Ramos (cell line): ENCODE results near the gene STAC.

Experiments
- in situ Hi-C: fragments of 300-500 bp; cut with MboI; formaldehyde crosslinking; loops from one replicate; pipeline ENCODE4 v1.14.3; 2022; ENCODE audit warnings: low sequenced_read_pairs; ENCODE audit not compliant: unreplicated experiment

Gene STAC

GRCh38 chr3:36380221-36381031 is at the start of gene STAC:
Gene STAC, plus strand, starts transcription at chr3:36380504. Its CDS starts 140 bp downstream, at chr3:36380644.
- in situ Hi-C loops = no loop called here

GRCh38 chr3:36332139-36332538 is 48.2 kb upstream of the STAC start:
- in situ Hi-C loops = no loop called here

GRCh38 chr3:36362216-36362615 is 18.1 kb upstream of the STAC start:
- in situ Hi-C loops = no loop called here

GRCh38 chr3:36362973-36363372 is 17.3 kb upstream of the STAC start:
- in situ Hi-C loops = no loop called here

- in situ Hi-C loops = no loop called here
Observed at GRCh38 chr3:36364260-36364659, 16.0 kb upstream of the STAC start.

- in situ Hi-C loops = no loop called here
Observed at GRCh38 chr3:36365829-36366228, 14.5 kb upstream of the STAC start.

- in situ Hi-C loops = no loop called here
Observed at GRCh38 chr3:36366308-36366707, 14.0 kb upstream of the STAC start.

- in situ Hi-C loops = no loop called here
Observed at GRCh38 chr3:36367912-36368573, 12.3 kb upstream of the STAC start.

GRCh38 chr3:36372534-36372935 is 7.8 kb upstream of the STAC start:
- in situ Hi-C loops = no loop called here

GRCh38 chr3:36373084-36373483 is 7.2 kb upstream of the STAC start:
- in situ Hi-C loops = no loop called here

- in situ Hi-C loops = no loop called here
Observed at GRCh38 chr3:36373666-36374065, 6.6 kb upstream of the STAC start.

- in situ Hi-C loops = no loop called here
Observed at GRCh38 chr3:36379872-36380220, 458 bp upstream of the STAC start.

GRCh38 chr3:36381311-36381956 is 1.1 kb downstream of the STAC start:
- in situ Hi-C loops = no loop called here

- in situ Hi-C loops = no loop called here
Observed at GRCh38 chr3:36393563-36393962, 13.3 kb downstream of the STAC start.

GRCh38 chr3:36394176-36394575 is 13.9 kb downstream of the STAC start:
- in situ Hi-C loops = no loop called here

GRCh38 chr3:36397841-36398240 is 17.5 kb downstream of the STAC start:
- in situ Hi-C loops = no loop called here

GRCh38 chr3:36399933-36400332 is 19.6 kb downstream of the STAC start:
- in situ Hi-C loops = no loop called here

GRCh38 chr3:36401056-36401455 is 20.8 kb downstream of the STAC start:
- in situ Hi-C loops = no loop called here

GRCh38 chr3:36403661-36404060 is 23.4 kb downstream of the STAC start:
- in situ Hi-C loops = no loop called here

- in situ Hi-C loops = no loop called here
Observed at GRCh38 chr3:36405190-36405589, 24.9 kb downstream of the STAC start.

GRCh38 chr3:36408146-36408545 is 27.8 kb downstream of the STAC start:
- in situ Hi-C loops = no loop called here
